ENCODE measurements around the gene SERPINB6.
"Not testable (repeated sequence)": the region's sequence is repeated elsewhere in the genome, so short reads cannot be mapped to it uniquely, and the experiment has no call there.

DNA sequence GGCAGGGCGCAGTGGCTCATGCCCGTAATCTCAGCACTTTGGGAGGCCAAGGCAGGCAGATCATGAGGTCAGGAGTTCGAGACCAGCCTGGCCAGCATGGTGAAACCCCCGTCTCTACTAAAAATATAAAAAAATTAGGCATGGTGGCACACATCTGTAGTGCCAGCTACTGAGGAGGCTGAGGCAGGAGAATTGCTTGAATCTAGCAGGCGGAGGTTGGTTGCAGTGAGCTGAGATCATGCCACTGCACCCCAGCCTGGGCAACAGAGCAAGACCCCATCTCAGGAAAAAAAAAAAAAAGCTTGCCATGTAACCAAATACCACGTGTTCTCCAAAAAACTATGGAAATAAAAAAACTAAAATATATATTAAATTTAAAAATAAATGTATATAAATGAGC lies 1.8 kb upstream of the SERPINB6 start:
- TF ChIP-seq, protein P1, sequence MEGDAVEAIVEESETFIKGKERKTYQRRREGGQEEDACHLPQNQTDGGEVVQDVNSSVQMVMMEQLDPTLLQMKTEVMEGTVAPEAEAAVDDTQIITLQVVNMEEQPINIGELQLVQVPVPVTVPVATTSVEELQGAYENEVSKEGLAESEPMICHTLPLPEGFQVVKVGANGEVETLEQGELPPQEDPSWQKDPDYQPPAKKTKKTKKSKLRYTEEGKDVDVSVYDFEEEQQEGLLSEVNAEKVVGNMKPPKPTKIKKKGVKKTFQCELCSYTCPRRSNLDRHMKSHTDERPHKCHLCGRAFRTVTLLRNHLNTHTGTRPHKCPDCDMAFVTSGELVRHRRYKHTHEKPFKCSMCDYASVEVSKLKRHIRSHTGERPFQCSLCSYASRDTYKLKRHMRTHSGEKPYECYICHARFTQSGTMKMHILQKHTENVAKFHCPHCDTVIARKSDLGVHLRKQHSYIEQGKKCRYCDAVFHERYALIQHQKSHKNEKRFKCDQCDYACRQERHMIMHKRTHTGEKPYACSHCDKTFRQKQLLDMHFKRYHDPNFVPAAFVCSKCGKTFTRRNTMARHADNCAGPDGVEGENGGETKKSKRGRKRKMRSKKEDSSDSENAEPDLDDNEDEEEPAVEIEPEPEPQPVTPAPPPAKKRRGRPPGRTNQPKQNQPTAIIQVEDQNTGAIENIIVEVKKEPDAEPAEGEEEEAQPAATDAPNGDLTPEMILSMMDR (IDR thresholded peaks at IDR 0.05), result not testable (repeated sequence)
- TF ChIP-seq POLR2A, EP300 (IDR thresholded peaks at IDR 0.05): not testable (repeated sequence)

Measured in tibial nerve (tissue), 4 donors.